ENCODE data around the gene RPE65.

GRCh38 chr1:68379085-68379478, 70.7 kb downstream of the RPE65 start:
- TF ChIP-seq CTCF (IDR thresholded peaks at IDR 0.05) = no peak
- TF ChIP-seq EP300 (IDR thresholded peaks at IDR 0.05) = no peak

All from esophagus muscularis mucosa (tissue), 3 donors.